ENCODE measurements around the gene DOCK3.

GRCh38 chr3:51274052-51274451 lies 599.3 kb downstream of the DOCK3 start:
- TF ChIP-seq CTCF (IDR thresholded peaks at IDR 0.05): no peak
- TF ChIP-seq POLR2AphosphoS5 (IDR thresholded peaks at IDR 0.05): no peak
- no peak for TF ChIP-seq POLR2A (IDR thresholded peaks at IDR 0.05)
